ENCODE measurements around the gene LSM12.
A peak's percentile ranks its signal among the peaks of the same experiment; 100 is the strongest.
"Not testable (repeated sequence)": the region's sequence is repeated elsewhere in the genome, so short reads cannot be mapped to it uniquely, and the experiment has no call there.

LSM12 gene

GRCh38 chr17:44006598-44007345 is 59.7 kb downstream of the LSM12 start:
- DNase-seq = peak; percentile 99 to 100

GRCh38 chr17:44006272-44006597 is 60.2 kb downstream of the LSM12 start:
- no peak for DNase-seq

GRCh38 chr17:44005527-44006271 is 60.8 kb downstream of the LSM12 start:
- DNase-seq = peak; percentile 29 to 44

GRCh38 chr17:44004761-44005526 is 61.5 kb downstream of the LSM12 start:
- DNase-seq = peak; percentile 27 to 32

DNA sequence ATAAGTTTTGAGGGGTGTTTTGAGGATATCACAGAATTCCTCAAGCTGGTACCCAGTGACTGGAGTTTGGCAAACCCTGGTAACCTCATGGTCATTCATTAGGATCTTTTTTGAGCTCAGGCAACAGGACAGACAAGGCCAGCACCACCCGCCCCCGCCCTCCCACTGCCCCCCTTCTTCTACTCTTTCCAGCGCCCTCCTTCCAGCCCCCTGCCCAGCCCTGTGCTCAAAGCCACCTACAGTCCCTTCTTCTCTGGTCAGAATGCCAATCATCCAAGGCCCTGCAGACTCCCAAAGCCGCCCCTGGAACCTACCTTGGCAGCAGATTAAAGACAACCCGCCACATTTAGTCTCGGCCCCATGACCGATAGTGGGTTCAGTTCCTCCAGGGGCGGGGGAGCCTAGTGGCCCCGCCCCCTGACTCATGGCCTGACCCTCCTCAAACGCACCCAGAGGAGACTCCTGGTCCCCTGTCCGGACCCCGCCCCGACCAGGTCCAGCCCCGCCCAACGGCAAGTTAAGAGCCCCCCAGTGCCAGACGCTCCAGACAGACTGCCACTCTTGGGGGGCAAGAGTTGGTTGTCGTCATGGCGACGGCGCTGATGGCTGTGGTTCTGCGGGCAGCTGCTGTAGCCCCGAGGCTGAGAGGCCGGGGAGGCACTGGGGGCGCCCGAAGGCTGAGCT is 62.3 kb downstream of the LSM12 start, which contains the start of gene NAGS:
NAGS (plus strand) TSS at position 546 of the 684 bp plus-strand sequence; CDS start at position 588, 42 bp downstream.
- no peak for DNase-seq

DNA sequence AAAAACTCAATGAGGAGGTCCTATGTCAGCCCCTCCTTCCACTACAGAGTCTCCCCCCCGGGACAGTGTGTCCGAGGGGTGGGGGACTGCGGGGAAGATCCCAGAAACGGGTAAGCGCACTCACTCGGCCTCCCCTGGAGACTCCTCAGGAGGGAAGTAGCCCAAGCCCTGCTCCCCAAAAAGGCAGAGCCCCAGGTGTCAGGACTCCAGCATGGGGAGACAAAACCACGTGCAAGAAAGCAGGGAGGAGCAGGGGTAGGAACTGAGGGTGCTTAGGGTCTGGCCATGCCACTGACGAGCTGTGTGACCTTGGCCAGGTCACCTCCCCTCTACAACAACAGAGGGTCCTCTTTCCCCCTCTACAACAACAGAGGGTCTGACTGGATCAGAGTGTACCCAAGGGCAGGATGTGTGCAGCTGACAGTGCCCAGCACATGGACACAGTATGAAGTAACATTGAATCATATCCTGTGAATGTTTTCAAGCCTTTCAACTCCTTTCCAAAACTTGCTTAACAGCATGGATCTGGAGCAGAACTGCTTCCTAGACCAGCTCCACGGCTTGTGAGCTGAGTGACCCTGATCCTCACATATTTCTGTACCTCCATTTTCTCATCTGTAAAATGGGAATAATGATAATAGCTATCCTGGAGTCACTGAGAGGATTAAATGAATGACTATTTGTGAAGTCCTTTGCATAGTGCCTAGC is 64.2 kb downstream of the LSM12 start:
- DNase-seq = no peak

GRCh38 chr17:44001461-44001920 is 65.0 kb downstream of the LSM12 start:
- DNase-seq = no peak

DNA sequence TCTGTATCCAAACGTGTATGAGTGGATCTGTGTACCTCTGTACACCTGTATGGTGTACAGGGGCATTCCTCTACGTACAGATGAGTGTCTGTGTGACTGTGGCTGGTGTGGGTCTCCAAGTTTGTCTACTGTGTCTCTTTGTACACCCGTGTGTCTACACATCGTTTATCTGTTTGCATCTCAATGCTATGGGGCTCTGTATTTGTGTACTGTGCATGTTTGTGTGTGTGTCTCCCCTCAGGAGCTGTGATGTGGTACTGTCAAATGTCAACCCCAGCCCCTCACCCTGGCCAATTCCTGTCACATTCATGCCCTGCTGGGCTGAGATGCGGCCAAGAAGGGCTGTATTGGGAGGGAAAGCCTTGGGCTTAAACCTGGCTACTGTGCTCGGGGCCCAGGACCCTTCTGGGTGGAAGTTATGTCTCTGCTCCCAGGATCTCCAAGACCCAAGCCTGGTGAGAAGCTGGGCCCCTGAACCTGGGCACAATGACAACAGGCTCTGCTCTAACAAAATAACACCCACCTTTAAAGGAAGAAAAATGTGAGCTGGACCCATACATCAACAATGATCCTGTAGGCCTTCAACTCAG is 65.5 kb downstream of the LSM12 start:
- DNase-seq = no peak

DNA sequence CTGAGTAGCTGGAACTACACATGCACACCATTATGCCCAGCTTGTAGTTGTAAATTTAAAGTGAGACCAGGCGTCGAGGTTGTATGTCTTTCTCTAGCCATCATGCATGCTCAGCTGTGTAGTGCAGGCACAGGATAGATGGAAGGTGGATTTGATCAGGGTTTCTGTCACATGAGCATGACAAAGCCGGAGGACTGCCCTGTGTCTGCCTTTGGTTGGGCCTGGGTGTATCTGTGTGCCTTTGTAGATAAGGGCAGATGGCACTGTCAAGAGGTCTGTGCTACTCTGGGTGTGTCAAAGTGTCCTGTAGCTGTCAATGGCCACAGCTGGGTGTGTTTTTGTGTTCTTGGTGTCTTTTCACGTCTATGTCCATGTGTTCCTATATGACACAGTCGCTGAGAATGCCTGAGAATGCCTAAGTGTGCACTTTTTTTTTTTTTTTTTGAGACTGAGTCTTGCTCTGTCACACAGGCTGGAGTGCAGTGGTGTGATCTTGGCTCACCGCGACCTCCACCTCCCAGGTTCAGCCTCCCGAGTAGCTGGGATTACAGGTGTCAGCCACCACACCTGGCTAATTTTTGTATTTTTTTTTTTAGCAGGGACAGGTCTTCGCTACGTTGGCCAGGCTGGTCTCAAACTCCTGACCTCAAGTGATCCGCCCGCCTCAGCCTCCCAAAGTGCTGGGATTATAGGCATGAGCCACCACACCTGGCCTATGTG is 66.2 kb downstream of the LSM12 start:
- DNase-seq = no peak

GRCh38 chr17:43999024-43999423 is 67.4 kb downstream of the LSM12 start:
- no peak for DNase-seq

- no peak for DNase-seq
These were observed 67.9 kb downstream of the LSM12 start for GRCh38 chr17:43998552-43998951.

DNA sequence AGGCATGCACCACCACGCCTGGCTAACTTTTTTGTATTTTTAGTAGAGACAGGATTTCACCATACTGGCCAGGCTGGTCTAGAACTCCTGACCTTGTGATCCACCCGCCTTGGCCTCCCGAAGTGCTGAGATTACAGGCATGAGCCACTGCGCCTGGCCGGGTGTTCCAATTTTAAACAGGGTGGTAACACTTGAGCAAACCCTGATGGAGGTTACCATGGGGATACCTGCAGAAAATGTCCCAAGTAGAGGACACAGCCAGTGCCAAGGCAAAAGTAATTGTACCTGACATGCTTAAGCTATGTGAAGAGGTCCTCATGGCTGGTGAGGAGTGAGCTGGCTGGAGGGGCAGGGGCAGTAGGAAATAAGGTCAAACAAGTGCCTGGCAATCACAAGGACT is 69.3 kb downstream of the LSM12 start:
- not testable (repeated sequence) for DNase-seq

DNA sequence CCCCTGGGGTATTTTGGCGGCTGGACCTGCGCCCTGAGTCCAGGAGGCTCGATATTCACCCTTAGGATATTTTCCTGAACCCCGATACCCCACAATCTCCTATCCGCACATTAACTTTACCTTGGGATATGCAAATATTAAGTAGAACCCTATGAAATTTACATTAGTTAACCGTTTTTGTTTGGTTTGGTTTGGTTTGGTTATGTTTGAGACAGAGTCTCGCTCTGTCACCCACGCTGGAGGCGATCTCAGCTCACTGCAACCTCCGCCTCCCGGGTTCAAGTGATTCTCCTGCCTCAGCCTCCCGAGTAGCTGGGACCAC is 71.4 kb downstream of the LSM12 start:
- no peak for DNase-seq

DNA sequence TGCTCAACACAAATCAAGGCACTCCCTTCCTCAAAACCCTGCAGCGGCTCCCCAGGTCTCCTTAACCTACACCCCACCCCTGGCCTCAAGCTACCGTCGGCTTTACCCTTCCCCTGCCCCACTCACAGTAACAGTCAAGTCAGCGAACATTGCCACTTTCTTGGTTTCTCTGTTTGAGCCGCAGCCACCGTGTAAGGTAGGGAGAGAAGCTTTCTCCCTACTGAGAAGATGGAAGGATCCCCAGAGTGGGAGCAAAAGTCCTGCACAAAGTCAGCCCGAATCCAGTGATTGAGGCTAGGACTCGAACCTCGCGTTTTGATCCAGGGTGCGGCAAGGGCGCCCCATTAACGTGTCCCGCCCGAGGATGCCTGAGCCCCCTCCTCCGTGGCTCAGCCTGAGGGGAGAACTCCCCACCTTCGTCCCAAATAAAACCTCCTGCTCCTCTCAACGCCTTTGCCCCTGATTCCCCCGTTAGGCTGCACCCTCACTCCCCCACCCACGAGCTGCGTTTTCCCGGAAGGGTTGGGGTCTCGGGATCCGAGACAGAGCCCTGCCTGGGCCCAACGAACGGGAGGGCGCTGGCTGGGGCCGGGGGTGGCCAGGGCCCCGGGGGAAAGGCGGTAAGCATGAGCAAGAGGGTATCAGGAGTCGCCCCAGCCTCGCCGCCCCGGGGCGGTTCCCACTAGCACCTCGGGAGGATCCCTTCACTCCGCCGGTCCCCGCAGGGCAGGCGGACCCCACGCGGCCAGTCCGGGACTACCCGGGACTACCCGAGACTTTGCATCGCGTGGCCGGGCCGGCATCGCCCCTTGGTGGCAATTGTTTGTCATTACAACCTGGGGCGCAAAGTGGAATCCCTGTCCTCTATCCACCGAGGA is 72.0 kb downstream of the LSM12 start:
- DNase-seq = peak; percentile 74 to 80

DNA sequence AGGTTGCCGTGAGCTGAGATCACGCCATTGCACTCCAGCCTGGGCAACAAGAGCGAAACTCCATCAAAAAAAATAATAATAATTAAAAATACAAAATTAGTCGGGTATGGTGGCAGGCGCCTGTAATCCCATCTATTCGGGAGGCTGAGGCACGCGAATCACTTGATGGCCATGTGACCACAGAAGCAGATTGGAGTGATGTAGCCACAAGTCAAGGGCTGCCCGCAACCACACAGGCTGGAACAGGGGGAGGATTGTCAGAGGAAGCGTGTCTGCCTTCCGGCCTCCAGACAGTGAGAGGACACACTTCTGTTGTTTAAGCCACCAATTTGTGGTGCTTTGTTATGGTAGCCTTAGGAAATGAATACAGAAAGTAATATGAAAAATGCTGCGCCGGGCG is 73.8 kb downstream of the LSM12 start:
- DNase-seq = no peak

GRCh38 chr17:43988301-43988700 is 78.2 kb downstream of the LSM12 start:
- no peak for DNase-seq

DNA sequence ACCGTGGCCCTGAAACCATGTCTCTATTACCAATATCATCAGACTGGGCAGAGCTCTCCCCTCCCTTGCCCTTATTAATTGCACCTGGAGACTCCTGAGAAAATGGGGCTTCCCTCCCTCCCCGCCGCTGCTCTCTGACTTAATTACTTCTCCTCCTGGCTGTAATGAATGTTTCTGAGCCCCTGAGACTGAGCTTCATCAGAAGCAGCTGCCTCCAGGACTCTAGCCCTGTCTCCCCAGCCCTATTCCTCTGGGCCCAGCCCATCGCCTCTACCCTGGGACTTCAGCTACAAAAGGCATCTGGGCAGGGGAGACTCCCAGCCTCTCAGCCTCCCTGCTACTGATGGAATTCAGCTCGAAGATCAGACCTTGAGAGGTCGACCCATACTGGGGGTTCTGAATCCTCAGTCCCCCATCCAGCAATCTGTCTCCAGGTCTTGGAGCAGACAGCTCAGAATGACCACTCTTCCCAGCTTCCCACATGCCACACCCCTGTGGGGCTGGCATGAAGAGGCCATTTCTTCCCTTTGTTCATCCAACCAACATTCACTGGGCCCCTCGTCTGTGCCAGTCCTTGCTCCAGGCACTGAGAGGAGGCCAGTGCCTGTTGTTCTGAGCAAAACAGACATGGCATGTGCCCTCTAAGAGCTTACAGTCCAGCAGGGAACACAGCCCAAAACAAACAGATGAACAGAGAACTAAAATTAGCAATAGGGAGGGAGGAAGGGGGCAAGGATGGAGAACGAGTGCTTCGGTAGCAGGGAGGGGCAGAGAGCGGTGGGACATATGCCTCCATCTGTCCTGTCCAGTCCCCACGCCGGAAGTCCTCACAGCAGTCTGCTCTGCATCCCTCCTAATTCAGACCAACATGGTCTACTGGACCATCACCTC is 79.1 kb downstream of the LSM12 start:
- DNase-seq = no peak

GRCh38 chr17:43986225-43986981 is 80.1 kb downstream of the LSM12 start:
- DNase-seq = no peak
